ENCODE results near the gene CEP128. TPM values are rescaled to one million over a fixed set of nuclear protein-coding genes. Genes with fewer than 3 reads are reported as not detected.

The CEP128 gene
- total and polyA plus RNA-seq, 2 donors: 2.1 to 14.3 TPM

GRCh38 chr14:80567905-80568536 lies 373.5 kb downstream of the CEP128 start:
- H3K36me3 ChIP-seq (ENCODE audit: insufficient read depth): no peaks in the 10 kb centered on the region
- DNase-seq (ENCODE audit: extremely low spot score): no peak
- no peaks in the 10 kb centered on the region for H3K4me1 ChIP-seq (ENCODE audit: insufficient read depth)
- H3K4me3 ChIP-seq (ENCODE audit: low read depth, low read length): no peak overlapping the region
- H3K27ac ChIP-seq (ENCODE audit: low read depth): no peak overlapping the region
- WGBS: 80% methylated on average over 6 of the region's 6 CpGs

- DNase-seq (ENCODE audit: extremely low spot score): no peak
- no peak overlapping the region for H3K4me3 ChIP-seq (ENCODE audit: low read depth, low read length)
- H3K36me3 ChIP-seq (ENCODE audit: insufficient read depth): no peaks in the 10 kb centered on the region
- WGBS: 73% methylated on average over 5 of the region's 5 CpGs
- no peaks in the 10 kb centered on the region for H3K4me1 ChIP-seq (ENCODE audit: insufficient read depth)
- H3K27ac ChIP-seq (ENCODE audit: low read depth): no peak overlapping the region
Measured at GRCh38 chr14:80565001-80565400, 376.5 kb downstream of the CEP128 start.

- Histone ChIP-seq H3K27ac (ENCODE audit: low read depth) (no peak overlapping the region), H3K4me1 (ENCODE audit: insufficient read depth) (no peaks in the 10 kb centered on the region), H3K36me3 (ENCODE audit: insufficient read depth) (no peaks in the 10 kb centered on the region), H3K4me3 (ENCODE audit: low read depth, low read length) (no peak overlapping the region)
- DNase-seq (ENCODE audit: extremely low spot score): no peak
Measured at GRCh38 chr14:80564051-80564450, 377.5 kb downstream of the CEP128 start.

- WGBS: 93% methylated on average over 5 of the region's 5 CpGs
- Histone ChIP-seq H3K4me3 (ENCODE audit: low read depth, low read length) (no peak overlapping the region), H3K4me1 (ENCODE audit: insufficient read depth) (no peaks in the 10 kb centered on the region), H3K27ac (ENCODE audit: low read depth) (no peak overlapping the region), H3K36me3 (ENCODE audit: insufficient read depth) (no peaks in the 10 kb centered on the region)
- DNase-seq (ENCODE audit: extremely low spot score): no peak
Measured at GRCh38 chr14:80560800-80561657, 380.5 kb downstream of the CEP128 start.

- Histone ChIP-seq H3K36me3 (ENCODE audit: insufficient read depth) (no peaks in the 10 kb centered on the region), H3K27ac (ENCODE audit: low read depth) (no peak overlapping the region), H3K4me3 (ENCODE audit: low read depth, low read length) (no peak overlapping the region), H3K4me1 (ENCODE audit: insufficient read depth) (no peaks in the 10 kb centered on the region)
- 69% methylated on average over 2 of the region's 2 CpGs for WGBS
- no peak for DNase-seq (ENCODE audit: extremely low spot score)
Measured at GRCh38 chr14:80554139-80554538, 387.4 kb downstream of the CEP128 start.

- no peaks in the 10 kb centered on the region for H3K36me3 ChIP-seq (ENCODE audit: insufficient read depth)
- no peak overlapping the region for H3K4me3 ChIP-seq (ENCODE audit: low read depth, low read length)
- 42% methylated on average over 6 of the region's 6 CpGs for WGBS
- H3K4me1 ChIP-seq (ENCODE audit: insufficient read depth): no peaks in the 10 kb centered on the region
- no peak for DNase-seq (ENCODE audit: extremely low spot score)
- H3K27ac ChIP-seq (ENCODE audit: low read depth): no peak overlapping the region
Measured at GRCh38 chr14:80549141-80549540, 392.4 kb downstream of the CEP128 start.

- Histone ChIP-seq H3K36me3 (ENCODE audit: insufficient read depth) (no peaks in the 10 kb centered on the region), H3K4me3 (ENCODE audit: low read depth, low read length) (no peak overlapping the region), H3K4me1 (ENCODE audit: insufficient read depth) (no peaks in the 10 kb centered on the region), H3K27ac (ENCODE audit: low read depth) (no peak overlapping the region)
- DNase-seq (ENCODE audit: extremely low spot score): no peak
- 87% methylated on average over 4 of the region's 4 CpGs for WGBS
Measured at GRCh38 chr14:80545935-80546854, 395.3 kb downstream of the CEP128 start.

GRCh38 chr14:80544366-80544765 lies 397.2 kb downstream of the CEP128 start:
- H3K27ac ChIP-seq (ENCODE audit: low read depth): no peak overlapping the region
- DNase-seq (ENCODE audit: extremely low spot score): no peak
- H3K36me3 ChIP-seq (ENCODE audit: insufficient read depth): no peaks in the 10 kb centered on the region
- H3K4me3 ChIP-seq (ENCODE audit: low read depth, low read length): no peak overlapping the region
- H3K4me1 ChIP-seq (ENCODE audit: insufficient read depth): no peaks in the 10 kb centered on the region
- 98% methylated on average over 2 of the region's 2 CpGs for WGBS

GRCh38 chr14:80543211-80543610 lies 398.3 kb downstream of the CEP128 start:
- Histone ChIP-seq H3K4me3 (ENCODE audit: low read depth, low read length) (no peak overlapping the region), H3K4me1 (ENCODE audit: insufficient read depth) (no peaks in the 10 kb centered on the region), H3K36me3 (ENCODE audit: insufficient read depth) (no peaks in the 10 kb centered on the region), H3K27ac (ENCODE audit: low read depth) (no peak overlapping the region)
- 56% methylated on average over 2 of the region's 2 CpGs for WGBS
- DNase-seq (ENCODE audit: extremely low spot score): peak; percentile 18

- 95% methylated on average over 7 of the region's 7 CpGs for WGBS
- Histone ChIP-seq H3K4me3 (ENCODE audit: low read depth, low read length) (no peak overlapping the region), H3K4me1 (ENCODE audit: insufficient read depth) (no peaks in the 10 kb centered on the region), H3K27ac (ENCODE audit: low read depth) (no peak overlapping the region), H3K36me3 (ENCODE audit: insufficient read depth) (no peaks in the 10 kb centered on the region)
- DNase-seq (ENCODE audit: extremely low spot score): no peak
Measured at GRCh38 chr14:80538633-80539375, 402.7 kb downstream of the CEP128 start.

GRCh38 chr14:80537626-80538025 lies 403.9 kb downstream of the CEP128 start:
- no peak for DNase-seq (ENCODE audit: extremely low spot score)
- WGBS: 93% methylated on average over 5 of the region's 5 CpGs
- Histone ChIP-seq H3K4me3 (ENCODE audit: low read depth, low read length) (no peak overlapping the region), H3K4me1 (ENCODE audit: insufficient read depth) (no peaks in the 10 kb centered on the region), H3K36me3 (ENCODE audit: insufficient read depth) (no peaks in the 10 kb centered on the region), H3K27ac (ENCODE audit: low read depth) (no peak overlapping the region)

- Histone ChIP-seq H3K36me3 (ENCODE audit: insufficient read depth) (no peaks in the 10 kb centered on the region), H3K4me1 (ENCODE audit: insufficient read depth) (no peaks in the 10 kb centered on the region), H3K27ac (ENCODE audit: low read depth) (no peak overlapping the region), H3K4me3 (ENCODE audit: low read depth, low read length) (no peak overlapping the region)
- no peak for DNase-seq (ENCODE audit: extremely low spot score)
- WGBS: 56% methylated on average over 4 of the region's 4 CpGs
Measured at GRCh38 chr14:80536456-80536855, 405.1 kb downstream of the CEP128 start.

GRCh38 chr14:80535171-80535570 lies 406.4 kb downstream of the CEP128 start:
- no peak overlapping the region for H3K27ac ChIP-seq (ENCODE audit: low read depth)
- no peak for DNase-seq (ENCODE audit: extremely low spot score)
- WGBS: 32% methylated on average over 4 of the region's 4 CpGs

More at GRCh38 chr14:80535171-80535570, 406.4 kb downstream of the CEP128 start:
- Histone ChIP-seq H3K36me3 (ENCODE audit: insufficient read depth) (no peaks in the 10 kb centered on the region), H3K4me3 (ENCODE audit: low read depth, low read length) (no peak overlapping the region), H3K4me1 (ENCODE audit: insufficient read depth) (no peaks in the 10 kb centered on the region)
